GM18870 (cell line): ENCODE results near the gene CHRM3.

Source experiments
- ATAC-seq: cut with Tn5 transposase; IDR thresholded peaks from one replicate; pipeline ENCODE4 v1.9.1; 2021; ENCODE audit warnings: moderate library complexity; ENCODE audit not compliant: unreplicated experiment

The CHRM3 gene

DNA sequence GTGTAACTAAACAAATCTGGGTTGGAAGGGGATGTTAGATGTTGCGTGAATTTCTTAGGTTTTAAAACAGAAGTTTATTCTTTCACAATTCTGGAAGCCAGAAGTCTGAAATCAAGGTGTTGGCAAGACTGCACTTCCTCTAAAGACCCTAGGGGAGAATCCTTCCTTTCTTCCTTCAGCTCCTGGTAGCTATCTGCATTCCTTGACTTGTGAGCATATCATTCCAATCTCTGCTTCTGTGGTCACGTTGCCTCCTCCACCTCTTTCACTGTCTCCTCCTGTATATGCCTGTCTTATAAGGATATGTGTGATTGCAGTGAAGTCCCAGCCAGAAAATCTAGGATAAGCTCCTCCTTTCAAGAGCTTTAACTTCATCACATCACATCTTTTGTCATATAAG is 7.7 kb downstream of the CHRM3 start:
- no peak for ATAC-seq

DNA sequence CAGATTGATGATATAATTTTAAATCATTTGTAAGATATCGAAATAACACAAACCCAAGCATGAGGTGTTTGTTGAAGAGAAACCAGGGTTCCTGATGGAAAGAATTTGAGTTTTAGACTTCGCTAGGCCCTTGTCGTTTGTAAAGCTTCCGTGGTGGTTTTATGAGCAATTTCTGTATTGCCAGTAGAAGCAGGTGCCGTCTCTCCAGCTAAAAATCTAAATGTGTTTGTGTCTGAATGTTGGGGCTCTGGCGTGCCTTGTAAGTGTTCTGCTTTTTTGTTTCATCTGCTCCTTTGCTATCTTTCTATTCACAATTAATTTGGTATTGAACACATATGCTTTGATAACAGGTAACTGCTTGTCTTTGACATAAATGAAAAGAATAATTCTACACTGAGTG is 27.5 kb downstream of the CHRM3 start:
- ATAC-seq, result no peak

DNA sequence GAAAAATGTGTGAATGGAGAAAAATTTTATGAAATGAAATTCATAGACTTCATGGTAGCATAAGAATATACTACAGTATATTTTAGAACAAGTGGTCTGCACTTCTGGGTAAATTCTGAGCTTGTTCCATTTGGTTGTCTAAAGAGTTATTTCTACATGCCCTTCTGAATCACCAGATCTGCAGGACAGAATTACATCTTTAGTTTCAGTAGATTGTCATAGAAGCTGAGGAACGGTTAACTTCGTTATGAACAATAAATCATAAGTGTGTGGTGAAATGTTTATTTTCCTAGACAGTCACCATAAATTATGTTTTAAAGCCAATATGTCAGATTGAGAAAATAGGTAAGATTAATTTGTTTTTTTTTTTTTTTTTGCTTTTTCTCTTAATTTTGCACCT is 30.9 kb downstream of the CHRM3 start:
- ATAC-seq, result no peak

DNA sequence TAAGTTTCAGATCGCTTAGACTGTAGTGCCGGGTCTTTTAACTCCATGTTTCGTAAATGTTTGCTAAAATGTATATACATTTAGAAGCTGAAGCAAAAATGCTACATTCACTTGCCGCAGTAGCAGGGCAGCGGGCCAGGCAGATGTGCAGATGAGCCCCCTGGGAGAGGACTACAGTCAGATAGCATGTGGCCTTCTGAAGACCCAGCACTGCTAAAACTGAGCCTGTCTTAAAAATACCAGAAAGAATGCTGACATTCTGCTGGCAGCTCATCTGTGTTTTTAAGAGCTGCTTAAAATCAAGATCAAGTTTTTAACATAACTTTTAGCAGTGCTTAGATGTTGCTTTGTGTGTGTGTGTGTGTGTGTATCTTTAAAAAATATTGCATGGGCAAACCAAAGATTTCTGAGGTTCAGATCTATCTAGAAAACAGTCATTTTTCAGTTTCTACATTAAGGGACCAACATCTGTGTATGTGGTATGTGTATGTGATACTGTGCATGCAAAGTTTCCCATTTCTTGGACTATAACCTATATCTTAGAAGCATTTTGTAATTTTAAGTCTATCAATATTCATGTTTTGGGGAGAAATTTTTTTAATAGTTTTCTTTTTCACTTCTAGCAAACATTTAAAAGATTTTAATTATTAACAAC is 31.7 kb downstream of the CHRM3 start:
- no peak for ATAC-seq

DNA sequence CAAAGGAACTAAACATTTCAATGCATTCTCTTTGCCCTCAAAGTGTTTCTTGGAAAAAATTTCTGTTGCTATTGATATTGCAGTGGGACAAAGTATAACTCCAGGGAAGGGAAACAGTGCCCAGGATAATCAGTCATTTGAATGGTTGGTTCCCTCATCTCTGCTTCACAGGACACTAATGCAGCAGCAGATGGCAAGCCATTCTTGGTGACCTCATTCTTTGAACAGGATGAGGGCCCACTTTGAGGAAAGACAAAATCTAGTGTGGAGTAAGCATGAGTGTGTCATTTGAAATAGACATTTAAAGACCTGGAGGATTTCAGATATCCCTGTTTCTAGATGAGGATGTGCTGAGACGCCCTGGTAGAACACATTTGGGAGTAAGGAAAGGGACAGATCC is 32.3 kb downstream of the CHRM3 start:
- no peak for ATAC-seq

DNA sequence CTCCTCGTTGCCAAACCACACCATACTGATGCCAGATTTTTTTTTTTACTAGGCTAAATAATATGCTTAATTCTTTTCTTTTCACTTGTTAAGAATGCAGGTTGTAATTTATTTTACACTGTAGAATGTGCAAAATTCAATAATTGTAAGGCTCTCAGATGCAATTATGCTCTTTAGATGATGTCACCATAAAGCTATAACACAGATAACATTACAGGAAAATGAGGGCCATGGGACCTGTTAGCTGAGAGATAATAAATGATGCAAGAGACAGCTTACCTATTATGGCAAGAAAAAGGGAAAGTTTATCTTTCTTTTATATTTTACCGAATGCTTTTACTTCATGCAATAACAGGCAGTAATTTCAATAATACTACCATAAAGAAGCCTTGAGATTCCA is 35.4 kb downstream of the CHRM3 start:
- no peak for ATAC-seq

DNA sequence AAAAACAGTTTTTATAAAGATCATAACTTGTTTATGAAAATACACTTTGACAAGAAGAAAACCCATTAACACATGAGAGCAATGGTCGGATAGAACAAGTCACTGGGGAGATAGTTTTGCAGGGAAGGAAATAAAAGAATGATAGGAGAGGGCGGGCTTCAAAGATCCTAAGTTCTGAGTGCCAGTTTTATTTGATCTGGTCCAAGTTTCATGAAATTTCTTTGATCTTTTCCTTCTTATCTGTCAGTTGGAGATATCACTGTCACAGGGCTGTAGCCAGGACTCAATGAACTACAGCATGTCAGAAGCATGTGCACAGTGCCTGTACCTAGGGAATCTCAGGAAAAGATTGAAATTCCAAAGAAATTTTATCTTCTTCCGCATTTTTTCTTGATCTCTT is 36.5 kb downstream of the CHRM3 start:
- ATAC-seq, result no peak

DNA sequence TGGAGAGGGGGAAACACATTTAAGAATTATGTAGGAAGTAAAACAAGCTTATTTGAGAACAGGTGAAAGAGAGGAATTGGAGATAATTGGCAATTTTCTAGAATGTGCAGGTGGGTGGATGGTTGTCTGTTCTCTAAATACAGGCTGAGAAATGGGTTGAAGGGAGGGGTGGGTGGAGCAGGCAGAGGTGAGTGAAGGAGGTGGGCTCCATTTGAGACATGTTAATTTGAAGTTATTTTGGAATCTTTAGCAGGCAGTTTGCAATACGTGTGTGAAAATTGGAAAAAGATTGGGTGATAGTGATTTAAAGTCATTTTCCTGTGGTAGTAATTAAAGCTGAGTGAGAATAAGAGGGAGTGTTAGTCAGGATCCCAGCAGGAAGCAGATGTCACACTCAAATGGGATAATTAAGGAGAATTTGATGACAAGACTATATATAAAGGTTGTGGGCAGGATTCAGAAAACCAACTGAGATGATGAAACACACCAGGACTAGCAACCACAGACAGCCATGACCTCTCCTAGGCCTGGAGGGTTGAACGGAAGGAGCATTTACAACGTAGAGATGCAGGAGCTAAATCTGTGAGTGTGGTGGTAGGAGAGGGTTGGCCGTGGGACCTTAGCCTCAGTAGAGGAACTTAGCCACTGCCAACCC is 40.6 kb downstream of the CHRM3 start:
- no peak for ATAC-seq

DNA sequence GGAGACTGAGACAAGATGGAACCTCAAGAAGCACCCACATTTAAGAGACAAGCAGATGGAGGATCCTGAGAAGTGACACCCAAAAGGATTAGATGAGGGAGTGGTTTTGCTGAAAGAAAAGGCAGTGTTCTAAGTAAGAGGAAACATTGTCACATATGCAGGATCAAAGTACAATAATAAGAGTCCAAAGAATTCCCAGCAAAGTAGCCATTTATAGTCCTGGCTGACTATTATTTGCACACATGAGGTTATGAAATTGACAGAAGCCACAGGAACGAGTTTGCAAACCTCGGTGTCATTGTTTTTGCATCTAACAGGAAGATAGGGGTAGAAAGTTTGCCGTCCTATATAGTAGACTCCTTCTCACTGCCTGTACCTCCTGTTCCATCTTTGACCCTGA is 41.3 kb downstream of the CHRM3 start:
- no peak for ATAC-seq

DNA sequence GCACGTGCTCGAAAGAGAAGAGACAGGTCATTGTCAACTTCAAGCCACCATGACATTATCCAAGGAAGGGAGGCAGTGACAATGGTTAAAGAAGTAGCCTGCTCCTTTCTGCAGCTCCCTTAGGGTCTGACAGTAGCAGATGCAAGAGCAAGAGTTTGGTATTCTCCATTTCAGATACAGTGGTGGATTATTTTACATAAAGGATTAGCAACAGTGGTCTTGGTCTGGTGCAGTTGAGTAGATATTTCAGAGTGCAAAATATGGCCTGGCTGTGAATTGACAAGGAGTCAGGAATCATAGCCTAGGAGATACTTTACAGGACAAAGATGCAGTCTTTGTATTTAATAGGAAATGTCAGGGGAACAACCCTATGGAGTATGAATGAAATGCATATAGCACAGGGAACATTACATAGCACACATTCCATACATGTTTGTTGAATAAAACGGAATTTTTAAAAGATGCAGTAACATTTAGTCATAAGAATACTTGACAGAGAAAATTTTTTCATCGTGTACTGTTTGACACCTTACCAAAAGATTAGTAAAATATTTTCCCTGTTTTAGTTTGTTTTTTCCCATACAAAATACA is 41.8 kb downstream of the CHRM3 start:
- no peak for ATAC-seq

DNA sequence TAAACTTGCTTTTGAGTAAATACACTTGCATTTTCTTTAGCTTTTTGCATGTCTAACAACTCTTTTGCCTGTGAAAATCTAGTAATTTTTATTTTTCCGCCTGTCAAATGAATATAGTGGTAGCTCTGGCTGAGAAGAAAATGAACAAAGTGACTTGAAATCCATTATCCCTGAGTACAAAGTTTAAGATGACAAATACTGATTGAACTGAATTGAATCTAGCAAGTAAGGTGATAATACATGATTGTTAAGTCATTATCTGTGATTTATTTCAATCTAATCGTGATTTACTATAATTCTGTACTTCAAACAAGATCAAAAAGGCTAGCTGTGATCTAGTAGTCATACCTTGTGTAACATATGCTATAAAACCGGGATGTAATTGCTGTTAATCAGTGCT is 42.8 kb downstream of the CHRM3 start:
- no peak for ATAC-seq

DNA sequence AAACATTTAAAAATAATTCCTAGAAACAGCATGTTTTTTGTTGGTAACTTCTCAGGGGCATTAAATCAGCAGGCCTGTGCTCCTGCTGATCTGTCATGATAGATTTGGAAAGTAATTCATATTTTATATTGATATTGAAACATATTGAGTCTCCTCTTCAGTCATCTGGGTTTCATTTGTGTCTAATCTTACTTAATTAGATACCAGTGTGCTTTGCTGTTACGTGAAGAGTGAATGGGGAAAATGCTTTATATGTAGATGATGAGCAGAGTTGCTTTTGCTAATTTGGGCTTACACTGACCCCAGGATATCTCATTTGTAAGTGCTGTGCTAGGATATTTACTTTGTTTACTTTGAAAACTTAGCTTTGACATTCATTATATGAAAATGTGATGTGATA is 45.9 kb downstream of the CHRM3 start:
- ATAC-seq, result no peak

DNA sequence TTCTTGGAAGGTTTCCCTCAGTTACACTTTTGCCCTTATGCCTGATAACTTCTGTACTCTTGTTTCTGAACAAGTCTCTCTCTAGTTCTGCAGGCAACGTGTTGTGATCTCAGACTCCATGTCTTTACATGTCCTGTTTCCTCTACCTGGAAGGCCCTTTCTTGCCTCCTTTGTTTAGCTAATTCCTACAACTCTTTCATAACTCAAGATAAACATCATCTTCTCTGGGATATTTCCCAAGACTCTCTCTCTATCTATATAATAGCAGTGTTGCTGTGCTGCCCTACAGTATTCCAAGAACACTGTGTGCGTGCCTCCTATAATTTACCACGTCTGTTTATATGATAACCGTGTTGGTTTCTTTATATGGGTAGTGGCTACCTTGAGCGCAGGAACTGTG is 47.8 kb downstream of the CHRM3 start:
- no peak for ATAC-seq
